Chondrocyte (in vitro differentiated cells): Measurements from ENCODE around the gene ZBTB1. TPM values are rescaled to one million over a fixed set of nuclear protein-coding genes. Genes with fewer than 3 reads are reported as not detected.

Experiments used
- DNase-seq: peaks from one replicate; pipeline ENCODE4 v3.0.0; 2021; ENCODE audit warnings: mixed read lengths, low spot score
- H3K27ac Mint-ChIP-seq: one replicate; pipeline ENCODE4 v1.8.0; 2021; ENCODE audit warnings: mild to moderate bottlenecking, moderate library complexity, mixed read lengths; ENCODE audit not compliant: unreplicated experiment
- H3K27me3 Mint-ChIP-seq: 2 replicates; pipeline ENCODE4 v1.8.0; 2021; ENCODE audit warnings: low read depth, mixed read lengths
- H3K36me3 Mint-ChIP-seq: 2 replicates; pipeline ENCODE4 v1.8.0; 2021; ENCODE audit warnings: low read depth, mixed read lengths
- H3K4me1 Mint-ChIP-seq: 2 replicates; pipeline ENCODE4 v1.8.0; 2021; ENCODE audit warnings: low read depth, mild to moderate bottlenecking, mixed read lengths
- H3K4me3 Mint-ChIP-seq: one replicate; pipeline ENCODE4 v1.8.0; 2021; ENCODE audit warnings: mild to moderate bottlenecking, moderate library complexity, mixed read lengths; ENCODE audit not compliant: unreplicated experiment
- H3K9me3 Mint-ChIP-seq: 2 replicates; pipeline ENCODE4 v1.8.0; 2021; ENCODE audit warnings: low read depth, mixed read lengths
- total RNA-seq: library from RNA; stranded (reverse); gene quantifications from 3 replicates; pipeline ENCODE4 v1.2.1, GENCODE V29; 2021
- TF ChIP-seq, protein P1 (sequence below): fragments of 200-600 bp; sonication (generic); IDR thresholded peaks from 2 replicates; pipeline ENCODE4 v1.5.0; 2021; ENCODE audit warnings: antibody characterized with exemption, mild to moderate bottlenecking, moderate library complexity

Gene ZBTB1
- total RNA-seq, 1 donor from 2014 or later, result 49.3 TPM

- Mint-ChIP-seq H3K27ac (peak overlapping the region; percentile 100), H3K36me3 (peaks cover 2% of the 10 kb centered on the region), H3K27me3 (no peaks in the 10 kb centered on the region), H3K4me3 (peak overlapping the region; percentile 84), H3K9me3 (no peaks in the 10 kb centered on the region), H3K4me1 (peaks cover 74% of the 10 kb centered on the region)
- TF ChIP-seq, protein P1, sequence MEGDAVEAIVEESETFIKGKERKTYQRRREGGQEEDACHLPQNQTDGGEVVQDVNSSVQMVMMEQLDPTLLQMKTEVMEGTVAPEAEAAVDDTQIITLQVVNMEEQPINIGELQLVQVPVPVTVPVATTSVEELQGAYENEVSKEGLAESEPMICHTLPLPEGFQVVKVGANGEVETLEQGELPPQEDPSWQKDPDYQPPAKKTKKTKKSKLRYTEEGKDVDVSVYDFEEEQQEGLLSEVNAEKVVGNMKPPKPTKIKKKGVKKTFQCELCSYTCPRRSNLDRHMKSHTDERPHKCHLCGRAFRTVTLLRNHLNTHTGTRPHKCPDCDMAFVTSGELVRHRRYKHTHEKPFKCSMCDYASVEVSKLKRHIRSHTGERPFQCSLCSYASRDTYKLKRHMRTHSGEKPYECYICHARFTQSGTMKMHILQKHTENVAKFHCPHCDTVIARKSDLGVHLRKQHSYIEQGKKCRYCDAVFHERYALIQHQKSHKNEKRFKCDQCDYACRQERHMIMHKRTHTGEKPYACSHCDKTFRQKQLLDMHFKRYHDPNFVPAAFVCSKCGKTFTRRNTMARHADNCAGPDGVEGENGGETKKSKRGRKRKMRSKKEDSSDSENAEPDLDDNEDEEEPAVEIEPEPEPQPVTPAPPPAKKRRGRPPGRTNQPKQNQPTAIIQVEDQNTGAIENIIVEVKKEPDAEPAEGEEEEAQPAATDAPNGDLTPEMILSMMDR, result no peak
- no peak for DNase-seq
Observed at GRCh38 chr14:64507376-64508156, 3.0 kb downstream of the ZBTB1 start.

GRCh38 chr14:64508215-64508776, 3.7 kb downstream of the ZBTB1 start:
- no peaks in the 10 kb centered on the region for H3K27me3 Mint-ChIP-seq
- no peak overlapping the region for H3K4me3 Mint-ChIP-seq
- TF ChIP-seq, protein P1, result no peak
- H3K27ac Mint-ChIP-seq, result peak overlapping the region; percentile 62
- no peaks in the 10 kb centered on the region for H3K9me3 Mint-ChIP-seq
- DNase-seq, result no peak
- H3K4me1 Mint-ChIP-seq, result peaks cover 73% of the 10 kb centered on the region
- peaks cover 2% of the 10 kb centered on the region for H3K36me3 Mint-ChIP-seq

DNA sequence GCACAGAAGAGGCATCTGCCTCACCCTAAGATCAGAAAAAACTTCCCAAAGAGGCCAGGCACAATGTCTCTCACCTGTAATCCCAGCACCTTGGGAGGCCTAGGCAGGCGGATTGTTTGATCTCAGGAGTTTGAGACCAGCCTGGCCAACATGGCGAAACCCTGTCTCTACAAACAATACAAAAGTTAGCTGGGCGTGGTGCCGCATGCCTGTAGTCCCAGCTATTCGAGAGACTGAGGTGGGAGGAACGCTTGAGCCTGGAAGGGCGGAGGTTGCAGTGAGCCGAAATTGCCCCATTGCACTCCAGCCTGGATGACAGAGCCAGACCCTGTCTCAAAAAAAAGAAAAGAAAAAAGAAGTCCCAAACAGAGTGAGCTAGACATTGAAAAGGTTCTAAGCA, 4.5 kb downstream of the ZBTB1 start:
- H3K27ac Mint-ChIP-seq, result peak overlapping the region; percentile 67
- peaks cover 75% of the 10 kb centered on the region for H3K4me1 Mint-ChIP-seq
- H3K27me3 Mint-ChIP-seq, result no peaks in the 10 kb centered on the region
- no peak for DNase-seq
- peaks cover 2% of the 10 kb centered on the region for H3K36me3 Mint-ChIP-seq
- H3K9me3 Mint-ChIP-seq, result no peaks in the 10 kb centered on the region
- TF ChIP-seq, protein P1, result no peak
- H3K4me3 Mint-ChIP-seq, result no peak overlapping the region

DNA sequence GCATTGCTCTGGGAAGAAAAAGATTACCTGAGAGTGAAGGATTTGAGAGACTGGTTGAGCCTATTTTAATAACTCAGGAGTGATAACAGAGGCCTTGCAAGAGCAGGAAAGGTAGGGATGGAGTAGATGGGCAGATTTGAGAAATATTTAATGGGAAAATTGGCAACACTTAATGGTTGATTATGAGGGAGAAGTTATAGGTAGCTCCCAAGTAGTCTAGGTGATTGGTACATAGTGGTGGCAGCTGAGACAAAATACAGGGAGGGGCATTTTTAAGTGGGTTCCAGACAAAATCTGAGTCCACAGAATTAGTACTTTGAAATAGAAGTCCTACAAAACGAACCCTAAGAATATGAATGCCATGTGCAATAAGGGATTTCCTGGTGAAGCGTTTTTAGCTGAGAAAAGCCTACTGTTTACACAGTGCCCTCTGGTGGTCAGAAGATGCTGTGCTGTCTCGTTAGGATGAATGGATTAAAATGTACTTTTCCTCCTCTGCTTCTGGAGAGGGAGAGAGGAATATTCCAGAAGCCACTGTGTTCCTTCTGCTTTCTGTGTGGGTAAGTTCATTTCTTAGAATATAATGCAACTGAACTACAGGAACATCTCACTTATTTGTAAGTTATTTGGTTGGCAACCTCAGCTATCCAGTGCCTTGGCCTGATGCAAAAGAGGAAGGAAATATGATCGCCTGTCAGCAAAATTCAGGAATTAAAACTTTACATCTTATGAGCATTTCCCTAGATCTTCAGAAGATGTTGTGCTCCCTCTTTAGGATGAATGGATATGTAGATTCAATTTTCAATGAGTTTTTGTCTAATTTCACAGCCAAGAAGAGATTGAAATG, 6.5 kb downstream of the ZBTB1 start:
- H3K4me3 Mint-ChIP-seq, result no peak overlapping the region
- H3K27ac Mint-ChIP-seq, result peak overlapping the region; percentile 68
- no peaks in the 10 kb centered on the region for H3K27me3 Mint-ChIP-seq
- peaks cover 77% of the 10 kb centered on the region for H3K4me1 Mint-ChIP-seq
- no peaks in the 10 kb centered on the region for H3K9me3 Mint-ChIP-seq
- no peak for DNase-seq
- TF ChIP-seq, protein P1, result peak; percentile 92
- H3K36me3 Mint-ChIP-seq, result peaks cover 2% of the 10 kb centered on the region

GRCh38 chr14:64513271-64513670, 8.7 kb downstream of the ZBTB1 start:
- H3K4me3 Mint-ChIP-seq, result no peak overlapping the region
- H3K36me3 Mint-ChIP-seq, result no peaks in the 10 kb centered on the region
- TF ChIP-seq, protein P1, result no peak
- no peak overlapping the region for H3K27ac Mint-ChIP-seq
- no peak for DNase-seq
- peaks cover 65% of the 10 kb centered on the region for H3K4me1 Mint-ChIP-seq
- H3K9me3 Mint-ChIP-seq, result no peaks in the 10 kb centered on the region
- H3K27me3 Mint-ChIP-seq, result no peaks in the 10 kb centered on the region
